Islet precursor cell (in vitro differentiated cells): ENCODE data around the gene TTC6.

Experiments used
- DNase-seq: peaks from one replicate; pipeline ENCODE4 v3.0.0-alpha.2; 2018

The TTC6 gene

GRCh38 chr14:37637341-37637740, 41.9 kb downstream of the TTC6 start:
- DNase-seq = no peak

- DNase-seq = no peak
These were observed 43.2 kb downstream of the TTC6 start for GRCh38 chr14:37638599-37638998.

GRCh38 chr14:37641117-37641516, 45.7 kb downstream of the TTC6 start:
- DNase-seq = no peak

- DNase-seq = no peak
These were observed 46.7 kb downstream of the TTC6 start for GRCh38 chr14:37642125-37642524.

- no peak for DNase-seq
These were observed 48.3 kb downstream of the TTC6 start for GRCh38 chr14:37643701-37644100.
